SKM-1 (cell line): Measurements from ENCODE around the gene IL4.
"Not testable (repeated sequence)": the region's sequence is repeated elsewhere in the genome, so short reads cannot be mapped to it uniquely, and the experiment has no call there.

ENCODE experiments used
- DNase-seq: peaks from one replicate; lab custom pipeline; 2025; ENCODE audit not compliant: unreplicated experiment; lab: John Stamatoyannopoulos, UW

The IL4 gene

GRCh38 chr5:132689513-132689912 lies 15.7 kb downstream of the IL4 start:
- no peak for DNase-seq

DNA sequence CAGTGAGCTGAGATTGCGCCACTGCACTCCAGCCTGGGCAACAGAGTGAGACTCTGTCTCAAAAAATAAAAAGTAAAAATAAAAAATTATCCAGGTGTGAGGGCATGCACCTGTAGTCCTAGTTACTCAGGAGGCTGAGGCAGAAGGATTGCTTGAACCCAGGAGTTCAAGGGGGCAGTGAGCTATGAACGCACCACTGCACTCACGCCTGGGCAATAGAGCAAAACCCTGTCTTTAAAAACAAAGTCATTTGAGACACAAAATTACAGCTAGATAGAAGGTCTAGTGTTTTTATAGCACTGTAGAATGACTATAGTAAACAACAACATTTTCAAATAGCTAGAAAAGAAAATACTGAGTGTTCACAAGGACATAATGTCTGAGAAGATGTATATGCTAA lies 16.4 kb downstream of the IL4 start:
- DNase-seq = no peak

DNA sequence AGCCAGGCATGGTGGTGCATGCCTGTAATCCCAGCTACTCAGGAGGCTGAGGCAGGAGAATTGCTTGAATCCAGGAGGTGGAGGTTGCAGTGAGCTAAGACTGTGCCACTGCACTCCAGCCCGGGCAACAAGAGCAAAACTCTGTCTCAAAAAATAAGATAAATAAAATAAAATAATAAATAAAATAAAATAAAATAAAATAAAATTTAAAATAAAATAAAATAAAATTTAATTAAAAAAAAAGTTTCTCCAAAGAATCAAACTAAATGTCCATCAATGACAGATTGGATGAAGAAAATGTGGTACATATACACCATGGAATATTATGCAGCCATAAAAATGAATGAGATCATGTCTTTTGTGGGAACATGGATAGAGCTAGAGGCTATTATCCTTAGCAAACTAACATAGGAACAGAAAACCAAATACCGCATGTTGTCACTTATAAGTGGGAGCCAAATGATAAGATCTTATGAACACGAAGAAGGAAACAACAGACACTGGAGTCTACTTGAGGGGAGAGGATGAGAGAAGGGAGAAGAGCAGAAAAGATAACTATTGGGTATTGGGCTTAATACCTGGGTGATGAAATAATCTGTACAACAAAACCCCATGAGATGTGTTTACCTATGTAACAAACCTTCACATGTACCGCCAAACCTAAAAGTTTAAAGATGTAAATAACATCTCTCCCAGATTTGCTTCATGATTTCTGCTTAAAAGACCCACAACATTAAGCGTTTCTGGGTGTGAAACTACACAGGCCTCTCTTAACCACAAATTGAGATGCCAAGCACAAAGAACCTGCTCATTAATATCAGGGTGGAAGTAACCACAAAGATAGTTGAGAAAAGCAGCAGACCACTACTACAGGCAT lies 18.2 kb downstream of the IL4 start:
- not testable (repeated sequence) for DNase-seq

DNA sequence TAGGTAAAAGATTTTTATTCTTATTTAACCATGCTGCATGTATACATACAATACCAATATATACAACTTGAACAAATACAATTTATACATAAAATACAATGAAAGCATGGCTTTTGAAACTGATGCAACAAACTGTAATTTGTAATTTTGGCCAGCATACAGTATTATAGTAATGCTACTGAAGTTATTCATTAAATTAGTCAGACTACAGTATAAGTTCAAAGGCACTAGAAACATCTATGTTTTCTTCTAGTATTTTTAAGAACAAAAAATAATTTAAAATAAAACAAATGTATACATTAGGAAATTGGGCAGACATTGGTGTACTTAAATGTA lies 18.8 kb downstream of the IL4 start:
- DNase-seq = no peak

DNA sequence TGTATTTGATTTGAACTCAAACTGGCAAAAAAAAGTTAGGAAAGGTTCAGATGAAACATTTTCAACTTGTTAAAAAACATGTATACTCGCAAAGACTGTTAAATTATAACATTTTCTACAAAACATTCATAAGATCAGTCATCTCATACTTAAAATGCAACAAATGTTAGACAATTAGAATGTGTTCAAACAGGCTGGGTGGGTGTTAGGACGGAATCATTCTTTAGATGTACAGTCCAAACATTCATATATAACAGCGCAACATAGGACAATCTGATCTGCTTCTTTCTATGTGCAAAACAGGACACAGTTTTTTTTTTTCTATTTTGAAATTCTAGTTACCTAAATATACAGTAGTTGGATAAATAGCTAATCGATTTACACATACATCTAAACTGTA lies 22.2 kb downstream of the IL4 start:
- DNase-seq = no peak

DNA sequence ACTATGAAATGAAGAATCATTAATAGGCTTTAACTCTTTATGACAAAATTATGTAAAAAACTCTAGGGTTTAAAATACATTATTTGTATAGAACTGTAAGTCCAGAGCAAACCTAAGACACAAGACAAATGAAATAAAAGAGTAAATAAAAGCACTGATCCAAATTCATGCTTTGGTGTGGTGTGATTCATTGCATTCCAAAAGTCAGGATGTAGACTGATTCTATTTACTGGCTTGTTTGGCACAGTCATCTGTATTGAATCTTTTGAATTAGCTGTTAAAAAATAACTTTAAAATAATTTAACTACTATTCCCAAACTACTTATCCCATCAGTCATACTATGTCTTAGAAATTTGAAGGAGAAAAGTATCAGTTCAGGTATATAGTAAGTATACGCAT lies 31.1 kb downstream of the IL4 start:
- DNase-seq = no peak

- no peak for DNase-seq
These were observed 34.9 kb downstream of the IL4 start for GRCh38 chr5:132708645-132709044.

DNA sequence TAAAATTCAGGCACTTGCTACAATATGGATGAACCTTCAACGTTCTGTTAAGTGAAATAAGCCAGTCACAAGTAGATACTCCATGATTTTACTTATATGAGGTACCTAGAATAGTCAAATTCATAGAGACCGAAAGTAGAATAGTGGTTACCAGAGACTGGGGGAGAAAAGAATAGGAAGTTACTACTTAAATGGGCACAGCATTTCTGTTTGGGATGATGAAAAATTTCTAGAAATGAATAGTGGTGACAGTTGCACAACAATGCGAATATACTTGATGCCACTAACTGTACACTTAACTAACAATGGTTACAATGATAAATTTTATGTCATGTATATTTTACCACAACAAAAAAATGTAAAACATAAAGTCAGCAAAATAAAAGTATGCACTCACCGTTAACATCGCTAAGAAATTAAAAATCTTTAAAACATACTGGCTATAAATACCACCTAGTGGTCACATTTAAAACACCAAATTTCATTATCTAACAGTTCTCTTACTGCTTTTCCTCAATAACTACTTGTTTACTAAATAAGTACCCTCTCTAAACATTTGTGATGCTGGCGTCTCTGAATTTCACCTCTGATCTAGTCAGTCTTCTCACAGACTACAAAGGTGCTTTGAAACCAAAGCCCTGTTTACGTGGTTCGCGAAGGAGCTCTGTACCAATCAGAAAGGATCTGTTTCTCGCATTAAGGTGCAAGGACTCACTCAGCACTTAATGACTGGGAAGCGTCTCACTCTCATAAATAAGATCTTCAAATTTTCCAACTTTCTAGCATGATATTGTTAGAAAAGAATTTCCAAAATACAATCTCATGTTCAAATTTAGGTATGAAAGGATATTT lies 40.9 kb downstream of the IL4 start:
- no peak for DNase-seq

DNA sequence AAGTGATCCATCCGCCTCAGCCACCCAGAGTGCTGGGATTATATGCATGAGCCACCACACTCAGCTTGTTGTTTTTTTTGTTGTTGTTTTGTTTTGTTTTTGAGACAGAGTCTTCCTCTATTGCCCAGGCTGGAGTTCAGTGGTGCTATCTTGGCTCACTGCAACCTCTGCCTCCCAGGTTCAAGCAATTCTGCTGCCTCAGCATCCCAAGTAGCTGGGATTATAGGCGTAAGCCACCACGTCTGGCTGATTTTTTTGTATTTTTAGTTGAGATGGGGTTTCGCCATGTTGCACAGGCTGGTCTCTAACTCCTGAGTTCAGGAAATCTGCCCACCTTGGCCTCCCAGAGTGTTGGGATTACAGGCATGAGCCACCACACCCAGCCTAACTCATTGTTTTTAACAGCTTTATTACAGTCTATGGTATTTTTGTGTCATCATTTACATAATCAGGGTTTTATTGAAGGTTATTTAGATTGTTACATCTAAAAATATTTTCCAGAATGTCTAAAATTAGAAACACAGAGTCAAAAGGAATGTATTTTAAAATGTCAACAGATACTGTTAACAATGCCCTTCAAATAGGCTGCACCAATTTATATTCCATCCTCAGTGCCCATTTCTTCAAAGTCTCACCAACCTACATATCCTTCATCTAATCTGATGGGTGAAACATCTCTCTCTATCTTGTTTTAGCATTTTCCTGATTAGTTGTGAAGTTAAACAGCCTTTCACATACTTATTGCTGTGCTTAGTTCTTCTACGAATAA lies 44.9 kb downstream of the IL4 start:
- no peak for DNase-seq

DNA sequence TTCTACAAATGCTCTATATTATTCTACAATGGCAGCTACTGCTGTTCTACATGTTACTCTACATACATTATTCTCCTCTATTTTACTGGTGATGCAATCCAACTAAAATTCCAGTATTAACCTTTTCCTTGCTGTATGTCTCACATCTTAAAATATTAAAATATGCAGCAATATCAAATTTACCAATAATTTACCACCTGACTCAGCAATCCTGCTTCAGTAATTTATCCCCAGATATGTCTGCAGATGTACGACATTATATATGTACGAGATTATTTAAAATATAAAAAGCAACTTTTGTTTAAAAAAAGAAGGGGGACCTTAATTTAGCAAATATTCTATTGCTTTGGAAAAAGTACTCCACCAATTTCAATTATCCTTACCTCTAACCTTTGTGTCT lies 52.0 kb downstream of the IL4 start:
- no peak for DNase-seq

GRCh38 chr5:132729896-132730295 lies 56.1 kb downstream of the IL4 start:
- no peak for DNase-seq
